Testis (tissue), 2 donors: Measurements from ENCODE around the gene ALOX5.

Source experiments
- CTCF ChIP-seq, 3 experiments: fragments of 450-650 bp in 2 of 3; fragments of 200-600 bp in 1 of 3; sonication (generic) in 1 of 3; IDR thresholded peaks; one replicate each; pipeline ENCODE4 v1.5.1; 2016 to 2019; ENCODE audit warnings: antibody characterized with exemption in 3 of 3, mild to moderate bottlenecking in 2 of 3, moderate library complexity in 1 of 3
- POLR2A ChIP-seq: fragments of 450-650 bp; IDR thresholded peaks from one replicate; pipeline ENCODE4 v1.6.1; 2017; ENCODE audit warnings: antibody characterized with exemption, mild to moderate bottlenecking, moderate library complexity

DNA sequence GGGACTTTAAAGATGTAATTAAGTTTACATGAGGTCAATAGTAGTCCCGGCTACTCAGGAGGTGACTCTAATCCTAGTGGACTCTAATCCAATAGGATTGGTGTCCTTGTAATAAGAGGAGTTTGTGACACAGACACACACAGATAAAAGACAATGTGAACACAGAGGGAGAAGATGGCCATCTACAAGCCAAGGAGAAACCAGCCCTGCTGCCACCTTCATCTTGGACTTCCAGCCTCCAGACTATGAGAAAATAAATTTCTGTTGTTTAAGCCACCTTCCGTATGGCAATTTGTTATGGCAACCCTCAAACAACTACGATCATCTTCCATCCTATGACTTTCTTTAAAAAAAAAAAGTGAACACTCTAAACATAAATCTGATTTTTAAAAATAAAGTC, 116.3 kb downstream of the ALOX5 start:
- TF ChIP-seq POLR2A (no peak), CTCF (IDR thresholded peaks at IDR 0.05) (no peak)
